ENCODE measurements around the gene E2F4.

Gene E2F4

DNA sequence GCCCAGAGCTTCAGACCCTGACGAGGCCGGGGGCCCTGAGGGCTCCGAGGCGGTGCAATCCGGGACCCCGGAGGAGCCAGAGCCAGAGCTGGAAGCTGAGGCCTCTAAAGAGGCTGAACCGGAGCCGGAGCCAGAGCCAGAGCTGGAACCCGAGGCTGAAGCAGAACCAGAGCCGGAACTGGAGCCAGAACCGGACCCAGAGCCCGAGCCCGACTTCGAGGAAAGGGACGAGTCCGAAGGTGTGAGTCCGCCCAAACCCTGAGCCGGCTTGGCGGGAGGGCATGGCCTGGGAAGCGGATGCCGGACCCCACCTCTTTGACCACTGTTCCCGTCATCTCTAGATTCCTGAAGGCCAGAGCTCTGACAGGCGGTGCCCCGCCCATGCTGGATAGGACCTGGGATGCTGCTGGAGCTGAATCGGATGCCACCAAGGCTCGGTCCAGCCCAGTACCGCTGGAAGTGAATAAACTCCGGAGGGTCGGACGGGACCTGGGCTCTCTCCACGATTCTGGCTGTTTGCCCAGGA lies 17.2 kb upstream of the E2F4 start:
- FAIRE-seq: no peak

DNA sequence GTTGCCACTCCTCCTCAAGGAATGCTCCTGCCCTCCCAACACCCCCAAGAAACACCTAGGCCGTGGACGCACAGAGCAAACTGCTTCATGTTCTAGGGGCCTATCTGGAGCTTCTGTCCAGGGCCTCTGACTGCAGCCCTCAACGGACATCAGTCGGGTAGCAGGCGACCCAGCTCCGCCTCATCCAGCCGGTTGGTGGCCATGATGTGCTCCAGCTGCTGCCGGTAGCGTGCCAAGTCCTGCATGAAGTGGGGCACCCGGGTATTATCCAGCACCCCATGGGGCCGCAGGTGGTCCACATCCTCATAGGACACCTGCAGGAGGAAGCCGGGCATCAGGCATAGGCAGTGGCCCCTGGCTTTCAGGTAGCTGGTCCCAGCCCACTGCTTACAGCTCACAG lies 15.3 kb upstream of the E2F4 start:
- FAIRE-seq: no peak

DNA sequence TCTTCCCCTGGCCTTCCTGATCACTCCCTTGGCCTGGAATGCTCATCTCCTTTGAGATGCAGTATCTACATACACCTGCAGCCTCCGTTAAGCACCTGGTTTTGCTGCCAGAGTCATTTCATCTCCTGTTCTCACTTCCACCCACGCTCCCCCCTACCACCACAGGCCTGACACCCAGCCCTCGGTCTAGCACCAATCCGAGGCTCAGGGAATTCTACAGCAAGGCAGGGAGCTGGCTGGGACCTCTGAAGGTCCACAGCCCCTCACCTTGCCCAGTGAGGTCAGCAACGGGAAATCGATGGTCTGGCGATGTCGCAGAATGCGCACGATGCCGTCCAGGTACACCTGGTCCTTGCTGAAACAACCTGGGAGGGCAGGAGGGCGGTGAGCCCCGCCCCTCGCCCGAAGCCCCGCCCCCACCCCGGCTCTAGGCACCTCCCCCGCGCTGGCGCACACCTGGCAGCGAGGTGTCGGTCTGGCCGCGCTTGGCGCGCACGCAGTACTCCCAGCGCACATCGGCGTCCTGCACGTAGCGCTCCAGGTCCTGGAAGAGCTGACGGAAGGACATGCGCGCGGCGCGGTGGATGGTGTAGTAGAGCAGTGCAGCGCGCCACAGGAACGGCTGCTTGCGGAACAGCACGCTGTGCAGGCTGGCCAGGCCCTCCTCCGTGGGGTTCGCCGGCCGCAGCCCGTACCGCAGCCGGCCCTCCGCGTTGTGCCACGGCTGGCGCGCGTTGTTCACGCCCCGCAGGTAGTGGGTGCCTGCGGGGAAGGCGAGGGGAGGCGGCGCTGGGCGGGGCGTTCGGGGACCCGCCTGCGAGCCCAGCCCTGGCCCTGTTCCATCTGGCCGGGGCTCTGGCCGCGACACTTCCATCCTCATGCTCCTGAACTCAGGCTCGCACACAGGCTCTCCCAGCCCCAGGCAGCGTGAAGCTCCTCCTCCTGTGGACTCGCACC lies 13.9 kb upstream of the E2F4 start:
- FAIRE-seq: no peak

DNA sequence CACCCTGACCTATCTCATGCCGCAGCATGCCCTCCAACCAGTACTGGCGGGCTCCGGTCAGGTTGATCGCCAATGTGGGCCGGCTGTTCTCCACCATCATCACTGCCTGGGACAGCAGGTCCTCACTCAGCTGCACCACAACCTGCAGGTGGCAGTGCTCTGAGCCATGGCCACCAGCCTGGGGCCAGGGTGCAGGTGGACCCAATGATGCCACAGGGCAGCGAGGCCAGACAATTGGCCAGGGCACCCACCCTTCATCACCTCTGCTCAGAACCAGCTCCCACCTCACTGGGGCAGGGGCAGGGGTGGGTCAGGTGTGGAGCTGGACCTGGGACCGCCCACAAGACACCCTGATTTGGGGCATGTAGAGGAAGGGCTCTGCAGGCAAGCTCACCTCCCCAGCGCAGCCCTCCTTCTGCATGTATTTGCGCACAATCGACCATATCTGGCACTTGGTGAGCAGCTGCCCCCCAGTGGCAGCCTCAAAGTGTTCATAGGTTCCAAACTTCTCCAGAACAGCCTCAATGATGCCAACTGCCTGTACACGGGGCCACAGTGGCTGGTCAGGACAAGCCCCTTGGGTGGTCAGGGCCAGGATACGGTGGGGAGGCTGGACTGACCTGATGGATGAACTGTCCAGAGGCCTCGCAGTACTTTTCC lies 12.4 kb upstream of the E2F4 start:
- FAIRE-seq: no peak

DNA sequence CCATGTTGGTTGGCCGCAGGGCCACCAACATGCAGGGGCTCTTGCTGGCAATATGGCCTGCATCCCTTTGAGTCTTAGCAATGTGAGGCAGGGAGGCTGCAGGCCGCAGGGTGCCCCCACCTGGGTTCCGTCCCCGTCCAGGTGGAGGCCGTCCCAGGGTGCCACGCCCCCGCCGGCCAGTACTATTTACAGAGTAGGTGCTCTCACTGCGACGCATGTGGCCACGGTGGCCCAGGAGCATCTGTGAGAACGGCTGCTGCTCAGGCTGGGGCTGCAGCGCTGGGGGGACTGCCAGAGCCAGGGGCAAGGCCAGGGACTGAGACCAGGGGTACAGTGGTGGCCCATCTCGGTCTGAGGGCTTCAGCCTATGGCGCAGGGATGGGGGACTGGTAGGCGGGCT lies 11.8 kb upstream of the E2F4 start:
- FAIRE-seq: no peak

DNA sequence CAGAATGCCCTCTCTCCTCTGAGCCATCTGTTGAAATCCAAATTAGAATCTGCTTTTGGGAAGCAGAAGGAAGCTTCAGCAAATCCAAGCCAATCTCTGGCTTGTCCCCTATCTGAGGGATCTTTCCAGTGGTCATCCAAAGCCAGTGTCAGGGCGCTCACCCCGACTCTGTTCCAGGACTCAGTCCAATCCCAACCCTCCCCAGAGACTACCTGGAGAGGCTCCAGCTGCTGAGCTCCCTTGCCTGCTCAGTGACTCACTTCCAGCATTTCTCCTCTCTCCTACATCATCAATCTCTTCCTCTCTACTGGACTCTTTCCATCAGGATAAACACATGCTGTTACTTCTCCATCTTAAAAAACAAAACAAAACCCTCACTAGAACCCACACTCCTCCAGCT lies 10.6 kb upstream of the E2F4 start:
- no peak for FAIRE-seq

DNA sequence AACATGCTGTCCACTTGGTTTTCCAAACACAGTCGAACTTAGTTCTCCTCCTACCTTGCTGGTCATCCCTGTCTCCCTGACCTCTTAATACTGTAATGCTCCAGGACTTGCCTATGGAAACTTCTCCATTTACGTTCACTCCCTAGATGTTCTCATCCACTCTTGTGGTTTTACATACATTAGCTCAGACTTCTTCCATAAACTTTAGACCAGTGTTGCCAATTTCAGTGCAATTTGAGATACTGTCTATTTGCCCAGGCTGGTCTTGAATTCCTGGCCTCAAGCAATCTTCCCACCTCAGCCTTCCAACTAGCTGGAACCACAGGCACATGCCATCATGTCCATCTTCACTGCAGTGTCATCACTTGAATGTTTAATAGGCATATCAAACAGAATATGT lies 9.7 kb upstream of the E2F4 start:
- FAIRE-seq: no peak

DNA sequence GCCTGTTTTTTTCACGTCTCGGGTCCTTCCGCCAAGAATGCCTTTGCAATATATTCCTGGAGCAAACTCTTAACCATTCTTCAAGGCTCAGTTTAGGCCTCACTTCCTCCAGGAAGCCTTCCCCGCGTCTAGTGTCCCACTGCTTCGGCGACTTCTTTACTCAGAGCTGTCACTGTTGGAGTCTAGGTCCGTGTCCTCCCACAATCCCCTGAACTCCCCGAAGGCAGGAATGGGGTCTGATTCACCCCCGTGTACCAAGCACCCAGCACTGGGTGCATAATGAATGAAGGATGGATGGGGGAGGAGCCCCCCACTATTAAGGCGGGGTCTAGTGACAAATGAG lies 8.7 kb upstream of the E2F4 start:
- no peak for FAIRE-seq

DNA sequence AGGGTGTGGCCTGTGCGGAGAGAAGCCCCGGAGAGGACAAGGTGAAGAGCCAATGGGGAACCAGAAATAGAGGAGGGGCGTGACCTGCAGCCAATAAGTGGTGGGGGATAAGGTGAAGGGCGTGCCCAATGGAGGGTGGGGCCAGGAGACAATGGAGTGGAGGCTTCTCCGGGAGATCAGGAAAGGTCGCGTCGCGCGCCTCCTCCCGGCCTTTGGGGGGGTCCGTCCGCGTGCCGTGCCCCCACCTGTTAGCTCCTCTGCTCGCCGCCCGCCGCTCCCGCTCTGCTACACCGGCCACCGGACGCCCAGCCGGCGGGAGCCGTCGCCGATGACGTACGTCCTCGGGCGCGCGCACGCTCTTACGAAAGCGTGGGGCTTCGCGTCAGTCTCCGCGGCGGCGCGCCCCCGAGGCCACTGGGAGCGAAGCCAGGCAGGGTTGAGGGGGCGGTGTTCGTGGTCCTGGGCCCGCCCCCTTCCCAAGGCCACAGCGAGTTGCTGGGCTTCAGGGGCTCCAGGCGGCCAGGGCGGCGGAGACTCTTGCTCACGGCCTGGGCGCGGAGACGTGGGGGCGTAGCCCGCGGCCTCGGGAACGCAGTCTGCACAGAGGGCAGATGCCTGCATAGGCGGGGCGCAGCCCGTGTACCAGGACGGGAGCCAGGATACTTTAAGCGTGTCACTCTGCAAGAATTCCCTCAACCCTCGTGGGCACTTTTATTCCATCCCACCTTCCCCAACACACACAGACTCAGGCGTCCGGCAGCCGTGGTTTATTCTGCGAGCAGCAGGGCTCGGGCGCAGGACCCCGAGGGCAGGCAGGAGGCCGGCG lies 8.1 kb upstream of the E2F4 start, which contains the start of gene MATCAP1:
MATCAP1 (minus strand) TSS at position 337 of the 826 bp plus-strand sequence. CDS start 3,353 bp downstream, outside the sequence.
- peak; percentile 95 for FAIRE-seq

DNA sequence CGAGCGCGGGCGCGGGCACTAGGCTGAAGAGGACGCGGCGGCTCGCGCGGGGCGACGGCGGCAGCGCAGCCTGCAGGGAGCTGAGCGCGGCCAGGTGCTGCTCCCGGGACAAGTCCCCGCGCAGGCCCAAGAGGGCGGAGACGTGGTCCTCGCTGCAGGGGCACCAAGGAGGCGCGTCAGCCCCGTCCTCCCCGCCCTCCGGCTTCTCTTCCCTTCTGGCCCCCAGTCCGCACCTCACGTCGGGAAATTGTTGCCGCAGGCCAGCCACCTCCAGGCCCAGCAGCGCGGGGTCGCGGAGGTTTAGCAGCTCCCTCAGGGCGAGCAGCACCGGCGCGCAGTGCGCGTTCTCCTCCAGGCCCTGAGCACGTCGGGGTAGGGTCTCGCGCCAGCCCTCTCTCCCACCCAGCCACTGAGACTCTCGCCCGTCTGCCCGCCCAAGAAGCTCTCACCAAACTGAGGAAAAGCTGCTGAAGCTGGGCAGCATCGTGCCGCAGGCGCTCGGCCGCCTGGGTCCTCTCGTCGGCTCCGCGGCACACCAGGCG lies 7.4 kb upstream of the E2F4 start:
- no peak for FAIRE-seq

DNA sequence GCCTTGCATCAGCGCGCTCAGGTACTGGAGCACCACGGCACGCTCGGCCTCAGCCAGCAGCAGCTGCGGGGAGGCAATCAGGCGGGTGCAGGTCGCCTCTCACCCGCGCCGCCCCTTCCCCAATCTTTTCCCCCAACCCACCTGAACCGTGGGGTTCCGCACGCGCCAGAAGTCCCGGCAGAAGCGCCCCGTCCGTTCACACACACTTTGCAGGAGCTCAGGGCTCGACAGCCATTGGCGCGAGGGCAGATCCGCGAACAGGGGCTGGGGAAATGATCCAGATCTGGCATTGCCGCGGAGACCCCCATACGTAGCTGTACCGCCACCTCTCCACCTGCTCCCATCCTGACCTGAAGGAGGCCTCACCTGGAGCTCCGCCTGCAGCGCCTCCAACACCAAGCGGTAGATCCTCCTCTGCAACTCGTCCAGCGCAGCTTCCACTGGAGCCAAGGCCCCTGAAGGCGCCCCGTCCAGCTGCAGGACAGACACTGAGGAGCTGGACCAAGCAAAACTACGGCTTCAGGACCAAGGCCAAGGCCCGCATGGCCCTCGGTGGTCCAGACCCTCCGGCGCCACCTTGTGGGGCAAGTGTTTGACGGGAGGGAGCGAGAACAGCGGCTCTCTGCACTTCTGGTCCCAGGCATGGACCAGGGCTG lies 6.8 kb upstream of the E2F4 start:
- no peak for FAIRE-seq

DNA sequence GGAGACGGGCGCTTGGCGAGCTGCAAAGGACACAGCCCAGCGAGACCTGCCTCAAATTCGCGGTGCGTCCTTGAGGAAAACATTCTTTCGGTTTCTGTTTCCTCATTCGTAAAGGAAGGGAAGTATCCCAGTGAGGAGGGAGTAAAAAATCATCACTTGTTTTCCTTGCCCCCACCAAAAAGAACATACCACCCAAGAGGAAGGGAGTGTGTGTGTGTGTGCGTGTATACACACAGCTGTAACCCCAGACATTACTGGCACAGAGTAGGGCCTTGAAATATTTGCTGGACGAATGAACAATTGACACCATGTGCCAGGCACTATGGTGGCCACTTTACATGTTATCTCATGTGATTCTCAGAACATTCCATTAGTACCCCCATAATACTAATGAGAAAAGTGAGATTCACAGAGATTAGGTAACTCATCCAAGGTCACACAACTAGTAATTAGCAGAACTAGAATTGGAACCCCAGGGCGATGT lies 6.3 kb upstream of the E2F4 start:
- FAIRE-seq: no peak

DNA sequence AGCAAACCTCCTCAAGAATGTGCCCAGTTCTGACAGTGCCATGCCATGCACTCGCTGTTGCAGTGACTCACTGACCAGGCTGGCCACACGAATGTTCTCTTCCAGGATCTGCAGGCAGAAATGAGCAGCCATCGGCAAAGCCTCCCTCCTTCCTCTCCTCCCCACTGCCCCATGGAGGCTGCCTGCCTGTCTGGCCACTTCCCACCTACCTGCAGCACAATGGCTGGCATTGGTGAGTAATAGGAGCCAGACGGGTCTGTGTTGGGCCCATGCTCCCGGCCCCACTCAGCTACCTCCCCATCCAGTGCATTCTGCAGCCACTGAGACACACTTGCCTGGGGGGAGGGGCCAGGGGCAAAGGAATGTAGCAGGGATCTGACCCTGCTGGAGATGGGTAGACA lies 5.4 kb upstream of the E2F4 start:
- no peak for FAIRE-seq

DNA sequence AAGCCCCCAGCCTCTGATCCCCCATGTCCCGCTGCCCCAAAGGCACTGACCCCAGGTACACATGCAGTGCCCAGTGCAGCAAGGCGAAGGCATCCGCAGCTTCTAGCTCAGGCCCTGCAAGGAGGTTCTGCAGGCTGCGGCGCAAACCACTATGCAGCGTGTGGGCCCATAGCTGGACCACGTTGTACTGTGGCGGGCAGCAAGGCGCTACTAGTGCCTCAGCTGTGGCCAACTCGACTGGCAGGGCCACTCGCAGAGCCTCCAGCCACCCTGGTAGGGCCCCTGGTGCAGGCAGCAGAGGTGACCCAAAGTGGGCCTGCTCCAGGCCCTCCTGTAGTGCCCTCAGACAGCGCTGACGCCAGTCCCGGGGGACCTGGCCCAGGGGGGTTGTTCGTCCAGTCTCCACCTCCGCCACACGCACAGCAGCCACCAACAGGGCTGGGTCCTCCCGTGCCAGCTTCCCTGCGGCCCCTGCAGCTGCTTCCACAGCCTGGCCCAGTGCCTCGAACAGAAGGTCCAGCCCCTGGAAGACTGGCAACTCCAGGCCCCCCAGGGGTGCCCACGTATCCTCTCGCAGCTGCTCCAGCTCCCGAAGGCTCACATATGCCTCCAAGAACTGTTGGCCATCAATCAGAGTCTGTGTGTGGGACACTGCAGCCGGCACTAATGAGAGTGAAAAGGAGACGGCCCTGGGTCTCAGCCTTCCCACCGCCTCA lies 4.6 kb upstream of the E2F4 start:
- FAIRE-seq: no peak

DNA sequence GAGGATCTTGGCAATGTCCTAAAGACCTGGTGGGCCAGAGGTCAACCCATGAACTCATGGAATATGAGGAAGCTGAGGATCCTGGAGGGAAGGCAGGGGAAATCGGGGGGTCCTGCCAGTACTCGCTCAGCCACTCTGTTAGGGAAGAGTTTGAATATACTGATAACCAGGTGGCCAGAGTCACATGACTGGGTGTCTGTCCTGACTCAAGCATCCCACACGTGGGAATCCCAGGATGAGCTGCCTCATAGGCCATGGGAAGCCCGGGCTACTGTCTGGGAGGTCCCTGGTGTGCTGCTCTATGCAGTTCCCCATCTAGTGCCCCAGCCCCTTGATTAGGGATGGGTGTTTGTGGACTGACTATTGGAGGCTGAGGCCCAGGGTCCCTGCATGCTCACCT lies 3.6 kb upstream of the E2F4 start:
- no peak for FAIRE-seq

DNA sequence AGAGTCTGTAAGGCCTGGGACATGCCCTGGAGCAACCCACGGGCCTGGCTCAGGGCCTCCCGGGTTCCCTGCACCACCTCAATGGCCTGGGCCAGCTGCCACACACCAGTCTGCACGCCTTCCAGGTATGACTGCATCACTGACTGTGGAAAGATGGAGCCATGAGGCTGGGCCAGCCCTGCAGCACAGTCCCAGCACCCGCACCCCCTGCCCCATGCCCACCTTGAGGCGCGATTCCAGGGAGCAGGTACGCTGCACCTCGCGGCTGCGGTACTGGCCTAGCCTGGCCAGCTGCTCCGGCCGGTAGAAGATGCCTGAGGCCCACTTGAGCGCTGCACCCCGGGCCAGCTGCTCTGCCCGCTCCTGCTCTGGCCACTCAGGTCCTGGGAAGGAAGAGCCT lies 3.2 kb upstream of the E2F4 start:
- FAIRE-seq: no peak

DNA sequence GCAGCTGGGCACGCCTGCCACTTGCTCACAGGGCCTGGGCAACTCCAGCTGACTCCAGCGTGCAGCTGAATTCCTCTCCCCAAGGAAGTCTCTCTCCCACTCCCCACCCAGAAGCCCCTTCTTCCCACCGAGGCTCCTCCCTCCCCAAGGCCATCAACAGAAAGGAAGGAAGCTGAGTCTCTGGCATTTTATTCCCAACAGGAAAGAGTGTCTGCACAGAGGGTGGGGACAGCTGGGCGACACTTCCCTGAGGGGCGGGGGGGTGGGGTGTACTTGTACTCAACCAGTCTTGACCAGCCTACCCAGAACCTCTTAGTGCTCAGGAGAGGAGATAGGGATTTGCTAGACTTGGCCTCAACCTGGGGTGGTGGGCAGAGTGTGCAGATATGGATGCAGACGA lies 1.9 kb upstream of the E2F4 start, which contains the start of gene EXOC3L1:
EXOC3L1 (minus strand) TSS at position 96 of the 400 bp plus-strand sequence. CDS start 460 bp downstream, outside the sequence.
- FAIRE-seq: no peak

DNA sequence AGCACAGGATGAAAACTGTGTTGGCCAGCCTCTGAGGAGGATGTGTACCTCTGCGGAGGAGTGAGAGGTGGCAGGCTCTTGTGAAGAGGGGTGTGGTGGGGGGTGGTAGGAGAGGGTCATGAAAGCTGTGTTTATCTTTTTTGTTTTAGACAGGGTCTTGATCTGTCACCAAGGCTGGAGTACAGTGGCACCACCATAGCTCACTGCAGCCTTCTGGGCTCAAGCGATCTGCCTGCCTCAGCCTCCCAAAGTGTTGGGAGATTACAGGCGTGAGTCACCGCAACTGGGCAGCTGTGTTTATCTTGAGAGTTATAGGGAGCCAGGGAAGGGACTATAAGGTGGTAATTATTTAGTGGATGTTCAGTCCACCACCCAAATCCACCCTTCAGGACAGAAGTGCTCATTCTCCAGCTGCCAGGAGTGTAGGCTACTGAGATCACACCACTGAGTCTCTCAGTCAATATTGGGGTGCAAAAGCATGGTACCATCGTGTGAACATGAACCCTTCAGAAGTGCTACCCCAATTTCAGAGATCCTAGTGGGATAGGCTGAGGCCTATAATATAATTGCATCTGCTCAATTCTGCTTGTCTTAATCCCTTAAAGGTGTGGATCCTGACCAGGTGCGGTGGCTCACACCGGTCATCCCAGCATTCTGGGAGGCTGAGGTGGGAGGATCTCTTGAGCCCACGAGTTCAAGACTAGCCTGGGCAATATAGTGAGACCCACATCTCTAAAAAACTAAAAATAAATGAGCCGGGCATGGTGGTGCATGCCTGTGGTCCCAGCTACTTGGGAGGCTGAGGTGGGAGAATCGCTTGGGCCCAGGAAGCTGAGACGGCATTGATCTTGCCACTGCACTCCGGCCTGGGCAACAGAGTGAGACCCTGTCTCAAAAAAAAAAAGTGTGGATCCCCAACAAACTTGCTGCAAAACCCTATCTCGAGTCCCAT lies 1.2 kb upstream of the E2F4 start:
- FAIRE-seq: no peak

DNA sequence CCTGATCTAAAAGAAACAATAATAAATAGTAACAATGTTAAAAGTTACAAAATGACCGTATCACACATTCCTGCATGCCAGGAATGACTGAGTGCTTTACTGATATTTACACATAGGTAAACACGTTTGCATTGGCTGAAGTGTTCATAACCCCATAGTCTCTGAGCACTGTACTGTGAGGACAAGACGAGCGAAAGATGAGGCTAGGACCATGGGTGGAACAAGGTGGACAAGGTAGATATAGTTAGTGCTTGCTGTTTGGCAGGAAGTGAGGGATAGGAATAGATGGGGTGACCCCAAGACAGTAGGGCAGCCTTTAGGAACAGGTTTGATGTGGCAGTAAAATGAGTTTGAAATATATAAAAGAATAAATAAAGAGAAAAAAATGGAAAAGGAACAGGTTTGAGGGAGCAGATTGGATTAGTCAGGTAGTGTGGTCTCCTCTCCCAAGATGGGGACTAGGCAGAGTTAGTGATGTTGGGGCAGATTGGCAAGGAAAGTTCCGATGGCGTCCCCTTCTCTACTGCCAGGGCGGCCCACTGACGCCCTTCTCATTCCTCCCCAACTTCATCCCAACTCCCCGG lies 452 bp upstream of the E2F4 start:
- no peak for FAIRE-seq
